ENCODE measurements around the gene PFDN1.
A peak's percentile ranks its signal among the peaks of the same experiment; 100 is the strongest.
"Not testable (repeated sequence)": the region's sequence is repeated elsewhere in the genome, so short reads cannot be mapped to it uniquely, and the experiment has no call there.

The PFDN1 gene

DNA sequence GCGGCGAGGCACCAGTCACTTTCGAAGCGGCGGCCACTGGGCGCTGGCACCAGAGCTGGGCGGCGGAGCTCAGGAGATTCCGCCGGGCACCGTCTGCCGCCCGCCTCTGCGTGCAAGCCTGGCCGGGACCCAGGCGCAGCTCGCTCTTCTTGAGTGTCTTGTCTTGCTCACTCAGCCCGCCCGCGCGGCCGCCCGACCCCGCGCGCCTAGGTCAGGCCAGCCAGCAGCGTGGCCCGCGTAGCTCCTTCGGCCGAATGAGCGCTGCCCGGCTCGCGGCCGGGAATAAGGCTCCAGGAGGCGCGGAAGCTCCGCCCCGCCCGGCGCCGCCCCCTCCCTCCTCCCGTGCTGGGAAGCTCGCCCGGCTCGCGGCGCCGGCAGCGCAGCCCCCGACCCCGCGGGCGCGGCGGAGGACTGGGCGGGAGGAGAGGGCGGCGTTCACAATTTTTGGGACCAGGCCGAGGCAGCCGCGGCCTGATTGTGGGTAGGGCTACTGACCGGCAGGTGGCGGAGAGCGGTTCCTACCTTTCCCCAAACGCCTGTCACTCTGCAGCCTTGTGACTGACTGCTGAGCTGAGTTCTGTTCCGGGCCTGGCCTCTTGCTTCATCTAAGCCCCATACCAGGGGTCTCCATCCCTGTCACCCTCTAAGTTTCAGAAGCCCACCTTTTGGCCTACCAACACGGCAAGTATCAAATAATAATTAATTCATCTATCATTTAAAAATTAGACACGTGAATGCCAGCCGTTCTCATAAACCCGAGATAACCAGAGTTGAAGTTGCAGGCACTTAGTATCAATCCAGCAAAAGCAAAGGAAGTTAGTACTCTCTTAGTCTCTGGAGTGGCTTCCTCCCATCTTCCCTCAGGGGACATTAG is 43.7 kb upstream of the PFDN1 start, which contains the start of gene HBEGF:
Gene HBEGF (minus strand): TSS at position 256 of the 874 bp plus-strand sequence. CDS start 275 bp downstream, outside the sequence.
- H3K27ac ChIP-seq: peak within 1 kb of the TSS; percentile 55
- ChIA-PET CTCF (interaction anchor here (0.5 to 5.4 kb wide), 16 partner anchors 9 to 150 kb away, joined by 3 to 61 read pairs (median 5); partner anchors contain the start of gene SLC4A9), POLR2A (ENCODE audit: low non-redundant PET) (interaction anchor here (0.5 to 2.0 kb wide), 13 partner anchors 10 to 127 kb away, joined by 3 to 17 read pairs (median 3); no protein-coding TSS in a partner anchor)
- peak; percentile 94 for DNase-seq (ENCODE audit: low spot score)
- TF ChIP-seq, protein P1, sequence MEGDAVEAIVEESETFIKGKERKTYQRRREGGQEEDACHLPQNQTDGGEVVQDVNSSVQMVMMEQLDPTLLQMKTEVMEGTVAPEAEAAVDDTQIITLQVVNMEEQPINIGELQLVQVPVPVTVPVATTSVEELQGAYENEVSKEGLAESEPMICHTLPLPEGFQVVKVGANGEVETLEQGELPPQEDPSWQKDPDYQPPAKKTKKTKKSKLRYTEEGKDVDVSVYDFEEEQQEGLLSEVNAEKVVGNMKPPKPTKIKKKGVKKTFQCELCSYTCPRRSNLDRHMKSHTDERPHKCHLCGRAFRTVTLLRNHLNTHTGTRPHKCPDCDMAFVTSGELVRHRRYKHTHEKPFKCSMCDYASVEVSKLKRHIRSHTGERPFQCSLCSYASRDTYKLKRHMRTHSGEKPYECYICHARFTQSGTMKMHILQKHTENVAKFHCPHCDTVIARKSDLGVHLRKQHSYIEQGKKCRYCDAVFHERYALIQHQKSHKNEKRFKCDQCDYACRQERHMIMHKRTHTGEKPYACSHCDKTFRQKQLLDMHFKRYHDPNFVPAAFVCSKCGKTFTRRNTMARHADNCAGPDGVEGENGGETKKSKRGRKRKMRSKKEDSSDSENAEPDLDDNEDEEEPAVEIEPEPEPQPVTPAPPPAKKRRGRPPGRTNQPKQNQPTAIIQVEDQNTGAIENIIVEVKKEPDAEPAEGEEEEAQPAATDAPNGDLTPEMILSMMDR (conservative IDR thresholded peaks at IDR 0.05; ENCODE audit: low read depth): peak; percentile 65

DNA sequence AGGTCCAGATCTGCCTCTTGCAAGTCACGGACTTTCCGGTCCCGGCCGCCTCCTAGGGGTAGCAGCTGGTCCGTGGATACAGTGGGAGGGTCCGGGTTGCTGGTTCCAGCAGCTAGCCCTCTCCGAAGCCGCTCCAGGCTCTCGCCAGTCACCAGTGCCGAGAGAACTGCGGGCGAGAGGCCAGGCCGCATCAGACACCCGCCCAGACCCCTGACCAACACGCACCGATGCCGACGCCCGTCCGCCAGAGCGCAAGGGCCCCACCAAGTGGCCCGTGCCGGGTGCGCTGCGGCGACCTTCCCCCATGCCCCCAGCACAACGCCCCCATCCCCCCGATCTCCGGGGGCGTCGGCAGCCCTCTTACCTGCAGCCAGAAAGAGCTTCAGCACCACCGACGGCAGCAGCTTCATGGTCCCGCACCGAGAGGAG is 43.0 kb upstream of the PFDN1 start:
- peak overlapping the region; percentile 55 for H3K27ac ChIP-seq
- TF ChIP-seq, protein P1 (conservative IDR thresholded peaks at IDR 0.05; ENCODE audit: low read depth): peak; percentile 40; the same call in 1 of the 2 replicates
- ChIA-PET CTCF (interaction anchor here (0.6 to 5.4 kb wide), 15 partner anchors 10 to 171 kb away, joined by 3 to 61 read pairs (median 5); partner anchors contain the start of gene CYSTM1), POLR2A (ENCODE audit: low non-redundant PET) (interaction anchor here (0.6 to 2.0 kb wide), 9 partner anchors 10 to 126 kb away, joined by 3 to 17 read pairs (median 3); no protein-coding TSS in a partner anchor)
- DNase-seq (ENCODE audit: low spot score): peak; percentile 62

DNA sequence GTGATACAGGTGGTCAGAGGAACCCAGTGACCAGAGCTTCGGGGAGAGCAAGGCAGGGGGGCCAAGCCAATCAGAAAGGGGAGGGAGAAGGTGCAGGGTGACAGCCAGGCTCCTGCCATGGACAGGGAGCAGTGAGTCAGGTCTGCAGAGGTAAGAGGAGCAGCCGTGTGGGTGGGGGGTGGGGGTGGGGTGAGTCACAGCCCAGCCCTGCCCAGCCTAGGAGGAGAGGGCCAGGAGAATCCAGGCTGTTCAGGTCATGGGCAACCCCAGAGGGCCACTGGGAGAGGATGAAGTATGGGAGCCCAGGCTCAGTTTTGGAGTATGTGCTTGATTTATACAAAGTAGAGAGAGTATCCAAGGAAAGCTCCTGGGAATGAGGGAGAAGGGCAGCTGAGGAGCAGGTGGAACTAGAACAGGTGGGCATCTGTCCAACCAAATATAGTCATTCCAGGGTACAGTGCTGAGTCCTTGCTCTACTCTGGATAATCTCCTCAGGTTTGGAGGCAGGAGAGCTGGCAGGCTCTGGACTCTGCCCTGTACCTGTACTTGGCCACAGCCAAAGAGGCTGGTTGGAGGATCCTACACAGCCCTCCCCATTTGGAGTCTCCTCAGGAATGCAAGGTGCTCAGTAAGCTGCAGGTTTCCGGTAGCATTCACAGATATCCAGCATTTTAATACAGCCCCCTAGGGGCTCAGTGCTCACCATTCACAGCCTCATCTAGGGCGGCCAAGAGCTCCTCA is 42.0 kb upstream of the PFDN1 start:
- POLR2A ChIA-PET (ENCODE audit: low non-redundant PET): interaction anchor here (0.5 to 2.0 kb wide), 6 partner anchors 9 to 101 kb away, joined by 3 to 17 read pairs (median 4); no protein-coding TSS in a partner anchor
- DNase-seq (ENCODE audit: low spot score): peak; percentile 98
- H3K27ac ChIP-seq: peak overlapping the region; percentile 0; the same call in 1 of the 2 replicates
- CTCF ChIA-PET: interaction anchor here (0.6 to 5.4 kb wide), 8 partner anchors 11 to 271 kb away, joined by 3 to 61 read pairs (median 4); partner anchors contain the start of gene CYSTM1
- TF ChIP-seq, protein P1 (conservative IDR thresholded peaks at IDR 0.05; ENCODE audit: low read depth): no peak

DNA sequence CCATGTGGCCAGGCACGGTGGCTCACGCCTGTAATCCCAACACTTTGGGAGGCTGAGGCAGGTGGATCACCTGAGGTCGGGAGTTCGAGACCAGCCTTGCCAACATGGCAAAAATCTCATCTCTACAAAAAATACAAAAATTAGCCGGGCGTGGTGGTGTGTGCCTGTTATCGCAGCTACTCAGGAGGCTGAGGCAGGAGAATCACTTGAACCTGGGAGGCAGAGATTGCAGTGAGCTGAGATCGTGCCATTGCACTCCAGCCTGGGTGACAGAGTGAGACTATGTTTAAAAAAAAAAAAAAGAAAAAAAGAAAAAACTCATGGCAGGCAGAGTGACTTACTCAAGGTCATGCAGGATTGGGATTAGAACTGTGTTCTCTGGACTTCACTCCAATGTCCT is 40.9 kb upstream of the PFDN1 start:
- DNase-seq (ENCODE audit: low spot score); H3K27ac ChIP-seq: not testable (repeated sequence)
- POLR2A ChIA-PET (ENCODE audit: low non-redundant PET): interaction anchor here (0.5 to 0.8 kb wide), 4 partner anchors 15 to 90 kb away, joined by 4 to 5 read pairs (median 4); partner anchors contain the start of gene PFDN1
- CTCF ChIA-PET: interaction anchor here (1.0 to 5.4 kb wide), 2 partner anchors 101 to 556 kb away, joined by 4 to 61 read pairs; no protein-coding TSS in a partner anchor

DNA sequence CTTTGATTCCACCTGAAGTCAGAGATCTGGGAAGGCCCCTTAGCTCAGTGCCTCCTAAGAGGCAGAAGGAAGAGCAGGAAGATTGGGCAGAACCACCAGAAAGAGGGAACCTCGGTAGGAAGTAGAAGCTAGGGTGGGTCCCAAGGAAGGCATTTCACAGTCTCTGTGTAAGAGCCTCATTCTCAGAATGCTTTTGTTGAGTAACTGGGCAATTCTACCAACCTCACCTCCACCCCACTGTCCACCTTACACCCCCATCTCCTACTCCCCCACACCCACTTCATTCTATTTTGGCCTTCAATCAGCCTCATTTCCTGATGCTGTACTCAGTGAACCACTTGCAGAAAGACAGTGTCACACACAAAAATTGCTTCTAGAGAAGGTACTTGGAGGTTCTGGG is 40.0 kb upstream of the PFDN1 start:
- ChIA-PET POLR2A (ENCODE audit: low non-redundant PET) (no interaction called here), CTCF (interaction anchor here (0.6 to 1.3 kb wide), 3 partner anchors 9 to 555 kb away, joined by 3 to 4 read pairs (median 4); no protein-coding TSS in a partner anchor)
- no peak overlapping the region for H3K27ac ChIP-seq
- TF ChIP-seq, protein P1 (conservative IDR thresholded peaks at IDR 0.05; ENCODE audit: low read depth): no peak
- no peak for DNase-seq (ENCODE audit: low spot score)

DNA sequence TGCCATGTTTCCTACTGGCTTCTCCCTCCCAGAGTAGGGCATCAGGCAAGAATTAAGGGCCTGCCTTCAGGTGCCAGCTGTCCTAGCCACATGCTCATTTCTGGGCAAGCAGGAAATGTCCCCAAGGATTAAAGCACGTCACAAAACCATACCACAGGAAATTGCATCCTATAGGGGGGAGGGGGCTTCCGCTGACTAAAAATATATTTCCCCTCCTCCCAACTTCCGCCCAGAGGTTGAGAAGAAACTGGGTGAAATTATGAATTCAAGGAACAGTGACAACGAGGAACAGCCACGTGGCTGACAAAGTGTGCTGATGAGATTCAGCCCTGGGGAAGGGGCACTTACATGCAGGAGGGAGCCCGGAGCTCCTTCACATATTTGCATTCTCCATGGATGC is 39.4 kb upstream of the PFDN1 start:
- ChIA-PET POLR2A (ENCODE audit: low non-redundant PET) (no interaction called here), CTCF (interaction anchor here (1.3 kb wide), 1 partner anchor 9 kb away, joined by 4 read pairs; no protein-coding TSS in a partner anchor)
- DNase-seq (ENCODE audit: low spot score): no peak
- TF ChIP-seq, protein P1 (conservative IDR thresholded peaks at IDR 0.05; ENCODE audit: low read depth): no peak
- no peak overlapping the region for H3K27ac ChIP-seq
